ENCODE results near the gene USH2A.

USH2A gene

DNA sequence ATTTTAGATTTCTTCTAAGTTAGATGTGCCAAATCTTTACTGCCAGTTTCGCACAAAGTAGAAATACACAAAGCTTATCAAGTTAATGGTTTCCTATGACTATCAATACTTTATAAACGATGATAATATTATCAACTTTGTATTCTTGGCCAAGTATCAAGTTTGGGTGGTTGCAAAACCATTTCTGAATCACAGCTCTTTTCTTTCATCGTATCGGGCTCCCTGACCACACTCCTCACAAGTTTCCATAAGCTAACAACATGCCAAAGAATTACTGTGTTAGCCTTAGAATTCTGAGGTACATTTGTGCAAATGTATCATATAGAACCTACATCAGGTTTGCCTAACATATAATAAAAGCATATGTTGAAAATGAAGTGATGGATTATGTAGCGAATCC, 545.1 kb downstream of the USH2A start:
- Histone ChIP-seq H3K36me3 (ENCODE audit: low read length) (no peaks in the 10 kb centered on the region), H3K4me2 (ENCODE audit: low read depth, low read length, poor library complexity, severe bottlenecking) (no peak overlapping the region), H3K79me2 (ENCODE audit: insufficient read depth, low read length) (no peaks in the 10 kb centered on the region), H3K9me2 (replicated peaks; ENCODE audit: insufficient read depth, low read length) (no peaks in the 10 kb centered on the region), H2AFZ (ENCODE audit: low read depth, low read length, severe bottlenecking) (no peak overlapping the region), H3K4me3 (ENCODE audit: insufficient read depth, low read length, poor library complexity, severe bottlenecking) (no peak overlapping the region), H3K27ac (ENCODE audit: low read depth, low read length) (no peak overlapping the region), H3K27me3 (ENCODE audit: low read length) (no peaks in the 10 kb centered on the region), H4K20me1 (ENCODE audit: low read depth, low read length) (no peaks in the 10 kb centered on the region), H3K9me3 (ENCODE audit: insufficient read depth, low read length) (no peaks in the 10 kb centered on the region), H3K9ac (ENCODE audit: low read length) (no peak overlapping the region), H3F3A (ENCODE audit: insufficient read depth) (no peaks in the 10 kb centered on the region)
- no peak for TF ChIP-seq CTCF (IDR thresholded peaks at IDR 0.05; ENCODE audit: insufficient read depth, low read length, poor library complexity, severe bottlenecking)
- no peak for TF ChIP-seq EZH2phosphoT487 (conservative IDR thresholded peaks at IDR 0.05; ENCODE audit: low read length)

- Histone ChIP-seq H3K36me3 (ENCODE audit: low read length) (no peaks in the 10 kb centered on the region), H3K9ac (ENCODE audit: low read length) (no peak overlapping the region), H3K27me3 (ENCODE audit: low read length) (no peaks in the 10 kb centered on the region), H3K9me2 (replicated peaks; ENCODE audit: insufficient read depth, low read length) (no peaks in the 10 kb centered on the region), H3K79me2 (ENCODE audit: insufficient read depth, low read length) (no peaks in the 10 kb centered on the region), H3F3A (ENCODE audit: insufficient read depth) (no peaks in the 10 kb centered on the region), H4K20me1 (ENCODE audit: low read depth, low read length) (no peaks in the 10 kb centered on the region), H3K27ac (ENCODE audit: low read depth, low read length) (no peak overlapping the region), H2AFZ (ENCODE audit: low read depth, low read length, severe bottlenecking) (no peak overlapping the region), H3K9me3 (ENCODE audit: insufficient read depth, low read length) (no peaks in the 10 kb centered on the region), H3K4me2 (ENCODE audit: low read depth, low read length, poor library complexity, severe bottlenecking) (no peak overlapping the region), H3K4me3 (ENCODE audit: insufficient read depth, low read length, poor library complexity, severe bottlenecking) (no peak overlapping the region)
- no peak for TF ChIP-seq CTCF (IDR thresholded peaks at IDR 0.05; ENCODE audit: insufficient read depth, low read length, poor library complexity, severe bottlenecking)
- no peak for TF ChIP-seq EZH2phosphoT487 (conservative IDR thresholded peaks at IDR 0.05; ENCODE audit: low read length)
Measured at GRCh38 chr1:215877452-215877951, 545.7 kb downstream of the USH2A start.

DNA sequence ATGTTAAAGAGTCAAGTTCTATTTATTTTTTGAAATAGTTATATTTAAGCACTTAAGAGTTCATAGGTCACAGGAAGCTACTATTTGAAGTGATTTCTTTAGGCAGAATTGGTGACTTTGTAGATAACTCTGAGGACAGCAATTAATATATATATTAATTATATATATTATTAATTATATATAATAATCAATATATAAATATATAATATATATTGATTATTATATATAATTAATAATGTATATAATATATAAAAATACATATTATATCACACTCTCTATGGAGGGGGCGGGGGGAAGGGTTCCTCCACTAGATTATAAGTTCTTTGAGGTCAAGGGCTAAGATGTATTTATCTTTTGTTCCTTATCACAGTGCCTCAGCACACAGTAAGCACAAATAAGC, 547.5 kb downstream of the USH2A start:
- no peaks in the 10 kb centered on the region for H3K9me3 ChIP-seq (ENCODE audit: insufficient read depth, low read length)
- no peaks in the 10 kb centered on the region for H3K9me2 ChIP-seq (replicated peaks; ENCODE audit: insufficient read depth, low read length)
- no peaks in the 10 kb centered on the region for H3K27me3 ChIP-seq (ENCODE audit: low read length)
- H3K4me3 ChIP-seq (ENCODE audit: insufficient read depth, low read length, poor library complexity, severe bottlenecking), result no peak overlapping the region
- no peak overlapping the region for H3K27ac ChIP-seq (ENCODE audit: low read depth, low read length)
- H3F3A ChIP-seq (ENCODE audit: insufficient read depth), result no peaks in the 10 kb centered on the region
- no peaks in the 10 kb centered on the region for H3K79me2 ChIP-seq (ENCODE audit: insufficient read depth, low read length)
- TF ChIP-seq CTCF (IDR thresholded peaks at IDR 0.05; ENCODE audit: insufficient read depth, low read length, poor library complexity, severe bottlenecking) (no peak), EZH2phosphoT487 (conservative IDR thresholded peaks at IDR 0.05; ENCODE audit: low read length) (no peak)
- no peak overlapping the region for H3K4me2 ChIP-seq (ENCODE audit: low read depth, low read length, poor library complexity, severe bottlenecking)
- no peaks in the 10 kb centered on the region for H3K36me3 ChIP-seq (ENCODE audit: low read length)
- no peak overlapping the region for H2AFZ ChIP-seq (ENCODE audit: low read depth, low read length, severe bottlenecking)
- H4K20me1 ChIP-seq (ENCODE audit: low read depth, low read length), result no peaks in the 10 kb centered on the region
- no peak overlapping the region for H3K9ac ChIP-seq (ENCODE audit: low read length)

All from SU-DHL-6 (cell line).